ENCODE results near the gene MAGEF1.

The MAGEF1 gene

DNA sequence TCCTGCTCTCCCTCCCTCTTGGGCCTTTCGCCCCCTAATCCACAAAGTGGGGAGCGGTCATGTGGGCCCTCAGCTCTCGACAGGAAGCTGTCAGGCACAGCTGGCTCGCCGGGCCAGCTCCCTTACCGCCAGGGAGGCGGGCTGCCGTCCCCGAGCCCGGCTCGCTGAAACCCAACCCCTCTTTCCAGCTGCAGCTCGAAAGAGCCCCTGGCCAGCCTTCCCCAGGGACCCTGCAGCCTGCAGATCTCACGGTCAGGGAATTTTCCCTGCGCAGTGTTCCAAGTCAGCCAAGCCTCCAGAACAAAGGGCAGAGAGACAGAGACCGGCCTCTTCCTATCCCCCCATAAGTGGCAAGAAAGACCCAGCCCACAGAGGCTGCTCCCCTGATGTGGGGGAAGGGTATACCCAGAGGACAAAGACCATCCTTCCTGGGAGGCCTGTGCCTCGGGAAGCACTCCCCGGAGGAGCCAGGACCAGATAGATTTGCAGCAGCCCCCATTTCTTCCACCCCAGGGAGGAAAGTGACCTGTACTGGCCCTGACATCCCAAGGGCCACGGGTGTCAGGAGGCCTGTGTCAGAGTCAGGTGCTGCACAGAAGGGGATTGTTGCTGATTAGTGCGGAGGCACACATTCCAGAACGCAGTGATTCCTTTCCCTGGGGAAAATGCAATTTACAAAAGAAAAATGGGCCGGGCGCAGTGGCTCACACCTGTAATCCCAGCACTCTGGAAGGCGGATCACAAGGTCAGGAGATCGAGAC lies 32.6 kb downstream of the MAGEF1 start:
- Mint-ChIP-seq H3K9me3 (no peaks in the 10 kb centered on the region), H3K27ac (no peak overlapping the region), H3K4me1 (ENCODE audit: low read depth) (no peaks in the 10 kb centered on the region), H3K36me3 (ENCODE audit: low read depth) (no peaks in the 10 kb centered on the region), H3K27me3 (peaks cover 11% of the 10 kb centered on the region), H3K4me3 (no peak overlapping the region)
- no peak for DNase-seq

DNA sequence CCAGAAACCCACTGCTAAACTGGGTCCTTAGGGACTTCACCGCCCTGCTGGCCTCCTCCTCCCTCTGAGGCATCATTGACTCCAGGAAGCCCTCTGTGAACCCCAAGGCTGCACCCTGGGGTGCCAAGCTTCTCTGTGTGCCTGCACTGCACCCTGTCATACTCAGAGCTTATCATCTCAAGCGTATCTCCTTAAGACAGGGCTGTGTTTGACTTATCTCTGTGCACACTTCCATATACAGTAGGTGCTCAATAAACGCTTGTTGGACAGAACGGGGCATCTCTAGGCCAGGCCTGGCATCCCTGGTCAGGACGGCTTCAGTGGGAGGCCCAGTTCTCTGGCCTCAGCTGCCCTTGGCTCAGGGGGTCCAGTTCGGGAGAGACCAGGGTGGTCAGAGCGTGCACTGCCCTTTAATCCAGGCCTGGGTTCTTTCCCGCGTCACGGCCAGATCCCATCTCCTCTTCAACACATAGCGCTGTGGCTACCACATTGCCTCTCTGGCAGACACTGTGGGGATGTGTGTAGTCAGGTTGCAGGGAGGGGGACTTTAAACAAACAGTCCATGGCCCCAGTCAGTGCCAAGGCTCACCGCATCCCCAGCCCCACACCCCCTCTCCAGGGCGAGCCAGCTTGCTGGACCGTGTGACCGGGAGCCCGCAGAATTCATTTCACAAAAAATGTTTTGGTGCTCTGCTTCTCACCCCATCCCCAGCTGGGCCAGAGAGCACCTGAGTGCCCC lies 33.4 kb downstream of the MAGEF1 start:
- no peak for DNase-seq
- Mint-ChIP-seq H3K36me3 (ENCODE audit: low read depth) (no peaks in the 10 kb centered on the region), H3K27ac (no peak overlapping the region), H3K4me3 (no peak overlapping the region), H3K4me1 (ENCODE audit: low read depth) (no peaks in the 10 kb centered on the region), H3K27me3 (peaks cover 11% of the 10 kb centered on the region), H3K9me3 (no peaks in the 10 kb centered on the region)

GRCh38 chr3:184677344-184678316 lies 34.2 kb downstream of the MAGEF1 start:
- no peaks in the 10 kb centered on the region for H3K9me3 Mint-ChIP-seq
- peaks cover 11% of the 10 kb centered on the region for H3K27me3 Mint-ChIP-seq
- no peak overlapping the region for H3K4me3 Mint-ChIP-seq
- no peak overlapping the region for H3K27ac Mint-ChIP-seq
- no peaks in the 10 kb centered on the region for H3K4me1 Mint-ChIP-seq (ENCODE audit: low read depth)
- H3K36me3 Mint-ChIP-seq (ENCODE audit: low read depth), result no peaks in the 10 kb centered on the region
- no peak for DNase-seq

DNA sequence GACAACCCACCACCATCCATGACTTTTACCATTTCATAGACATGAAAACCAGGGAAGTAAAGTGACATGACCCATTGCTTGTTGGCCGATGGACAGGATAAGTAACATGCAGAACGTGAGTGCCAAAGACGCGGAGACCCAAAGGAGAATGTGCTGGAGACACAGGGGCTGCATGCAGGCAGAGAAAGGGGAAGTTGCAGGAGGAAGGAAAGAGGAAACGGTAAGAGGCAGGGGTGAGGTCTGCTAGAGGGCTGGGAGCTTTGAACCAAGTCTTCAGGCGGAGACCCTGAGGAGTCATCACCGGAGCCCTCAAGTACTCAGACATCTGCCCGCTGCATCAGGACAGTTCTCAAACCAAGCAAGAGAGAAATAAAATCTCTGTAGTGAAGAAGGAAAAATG lies 34.9 kb downstream of the MAGEF1 start:
- no peak for DNase-seq
- Mint-ChIP-seq H3K36me3 (ENCODE audit: low read depth) (no peaks in the 10 kb centered on the region), H3K9me3 (no peaks in the 10 kb centered on the region), H3K4me1 (ENCODE audit: low read depth) (no peaks in the 10 kb centered on the region), H3K4me3 (no peak overlapping the region), H3K27ac (no peak overlapping the region), H3K27me3 (peaks cover 11% of the 10 kb centered on the region)

- no peak for DNase-seq
- no peaks in the 10 kb centered on the region for H3K4me1 Mint-ChIP-seq (ENCODE audit: low read depth)
- no peak overlapping the region for H3K27ac Mint-ChIP-seq
- no peaks in the 10 kb centered on the region for H3K9me3 Mint-ChIP-seq
- peaks cover 11% of the 10 kb centered on the region for H3K27me3 Mint-ChIP-seq
- no peak overlapping the region for H3K4me3 Mint-ChIP-seq
- H3K36me3 Mint-ChIP-seq (ENCODE audit: low read depth), result no peaks in the 10 kb centered on the region
These were observed 37.2 kb downstream of the MAGEF1 start for GRCh38 chr3:184674626-184675025.

- Mint-ChIP-seq H3K36me3 (ENCODE audit: low read depth) (no peaks in the 10 kb centered on the region), H3K4me3 (no peak overlapping the region), H3K27ac (no peak overlapping the region), H3K9me3 (no peaks in the 10 kb centered on the region), H3K4me1 (ENCODE audit: low read depth) (no peaks in the 10 kb centered on the region), H3K27me3 (peaks cover 11% of the 10 kb centered on the region)
- no peak for DNase-seq
These were observed 38.6 kb downstream of the MAGEF1 start for GRCh38 chr3:184672977-184673870.

- DNase-seq, result no peak
- Mint-ChIP-seq H3K4me1 (ENCODE audit: low read depth) (no peaks in the 10 kb centered on the region), H3K27ac (no peak overlapping the region), H3K27me3 (peaks cover 11% of the 10 kb centered on the region), H3K9me3 (no peaks in the 10 kb centered on the region), H3K4me3 (no peak overlapping the region), H3K36me3 (ENCODE audit: low read depth) (no peaks in the 10 kb centered on the region)
These were observed 39.5 kb downstream of the MAGEF1 start for GRCh38 chr3:184672335-184672734.

DNA sequence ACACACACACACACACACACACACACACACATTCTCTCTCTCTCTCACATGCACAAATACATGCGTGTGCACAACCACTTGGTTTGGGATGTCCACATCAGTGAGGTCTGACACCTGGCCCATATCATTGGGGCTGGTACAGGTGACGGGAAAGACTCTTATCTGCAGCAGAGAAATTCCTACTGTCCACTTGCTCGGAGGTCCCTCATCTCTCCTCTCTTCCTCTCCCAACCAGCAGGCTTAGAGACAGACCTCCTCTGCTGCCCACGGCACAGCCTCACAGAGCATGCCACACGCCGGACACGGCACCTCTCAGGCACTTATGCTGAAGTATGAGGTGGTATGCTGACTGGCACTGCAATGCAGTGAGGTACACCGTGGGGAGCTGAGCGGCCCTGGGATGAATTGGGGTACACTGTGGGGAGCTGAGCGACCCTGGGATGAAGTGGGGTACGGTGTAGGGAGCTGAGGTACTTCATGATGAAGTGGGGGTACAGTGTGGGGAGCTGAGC lies 41.7 kb downstream of the MAGEF1 start:
- no peak for DNase-seq
- H3K4me3 Mint-ChIP-seq, result no peak overlapping the region
- H3K9me3 Mint-ChIP-seq, result no peaks in the 10 kb centered on the region
- no peaks in the 10 kb centered on the region for H3K36me3 Mint-ChIP-seq (ENCODE audit: low read depth)
- H3K4me1 Mint-ChIP-seq (ENCODE audit: low read depth), result no peaks in the 10 kb centered on the region
- H3K27me3 Mint-ChIP-seq, result peaks cover 6% of the 10 kb centered on the region
- H3K27ac Mint-ChIP-seq, result no peak overlapping the region

DNA sequence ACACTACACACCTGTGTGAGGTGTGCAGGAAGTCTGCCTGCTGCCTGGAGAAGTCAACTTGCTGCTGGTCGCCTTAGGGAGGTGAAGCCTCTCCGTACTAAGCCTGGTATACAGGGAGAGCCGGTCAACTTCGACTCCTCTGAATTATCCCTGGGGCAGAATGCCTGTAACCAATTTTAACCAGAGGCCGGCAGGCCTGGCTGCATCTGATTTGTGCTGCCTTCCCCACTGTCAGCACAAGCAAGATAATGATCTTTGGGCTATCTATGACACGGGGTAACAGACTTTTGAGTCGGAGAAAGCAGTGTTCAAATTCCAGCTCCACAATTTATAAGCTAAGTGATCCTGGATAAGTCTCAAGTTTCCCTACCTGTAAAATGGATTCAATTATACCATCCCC lies 42.3 kb downstream of the MAGEF1 start:
- no peak overlapping the region for H3K27ac Mint-ChIP-seq
- no peaks in the 10 kb centered on the region for H3K36me3 Mint-ChIP-seq (ENCODE audit: low read depth)
- no peak overlapping the region for H3K4me3 Mint-ChIP-seq

DNA sequence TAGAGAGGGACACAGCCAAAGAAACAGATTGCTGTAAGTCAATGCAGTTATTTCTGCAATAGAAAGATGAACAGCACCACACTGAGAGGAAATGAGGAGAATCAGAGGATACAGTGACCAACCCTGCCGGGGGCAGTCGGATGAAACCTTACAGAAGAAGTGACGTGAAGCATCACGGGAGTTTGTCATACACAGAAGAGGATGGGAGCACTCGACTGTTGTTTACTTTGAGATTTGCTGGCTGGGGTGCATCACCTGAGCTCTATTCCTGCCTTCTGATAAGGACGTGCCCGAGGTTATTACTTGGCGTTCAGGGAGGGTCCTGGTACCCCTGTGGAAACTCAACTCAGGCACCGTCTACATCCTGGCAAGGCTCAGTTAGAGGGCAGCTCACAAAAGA lies 45.4 kb downstream of the MAGEF1 start:
- Mint-ChIP-seq H3K27ac (no peak overlapping the region), H3K36me3 (ENCODE audit: low read depth) (no peaks in the 10 kb centered on the region), H3K4me3 (no peak overlapping the region), H3K4me1 (ENCODE audit: low read depth) (no peaks in the 10 kb centered on the region), H3K27me3 (peaks cover 3% of the 10 kb centered on the region), H3K9me3 (no peaks in the 10 kb centered on the region)
- DNase-seq, result no peak

More for the DNA sequence above, 42.3 kb downstream of the MAGEF1 start:
- Mint-ChIP-seq H3K27me3 (peaks cover 3% of the 10 kb centered on the region), H3K9me3 (no peaks in the 10 kb centered on the region), H3K4me1 (ENCODE audit: low read depth) (no peaks in the 10 kb centered on the region)
- DNase-seq, result no peak

GRCh38 chr3:184665101-184665500 lies 46.8 kb downstream of the MAGEF1 start:
- no peak for DNase-seq
- H3K9me3 Mint-ChIP-seq, result no peaks in the 10 kb centered on the region
- no peak overlapping the region for H3K27ac Mint-ChIP-seq
- H3K36me3 Mint-ChIP-seq (ENCODE audit: low read depth), result no peaks in the 10 kb centered on the region
- H3K4me3 Mint-ChIP-seq, result no peak overlapping the region
- no peaks in the 10 kb centered on the region for H3K4me1 Mint-ChIP-seq (ENCODE audit: low read depth)
- H3K27me3 Mint-ChIP-seq, result peaks cover 3% of the 10 kb centered on the region

DNA sequence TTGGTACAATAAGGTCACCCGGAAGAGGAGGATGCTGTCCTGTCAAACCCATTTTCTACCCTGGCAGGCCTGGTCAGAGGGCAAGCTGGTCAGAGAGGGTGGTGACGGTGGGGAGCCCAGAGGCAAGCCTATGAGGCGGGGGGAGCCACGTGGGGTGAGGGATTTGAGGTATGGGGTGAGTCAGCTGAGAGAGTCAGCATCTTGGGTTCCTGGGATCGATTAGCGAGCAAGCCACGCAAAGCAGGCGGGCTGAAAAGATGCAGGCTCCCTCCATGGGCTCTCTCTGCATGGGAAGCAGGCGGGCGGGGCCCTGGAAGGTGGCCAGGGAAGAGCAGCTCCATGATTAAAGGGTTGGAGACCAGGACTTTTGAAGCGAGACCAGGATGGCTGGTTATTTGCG lies 48.1 kb downstream of the MAGEF1 start:
- no peak overlapping the region for H3K27ac Mint-ChIP-seq

GRCh38 chr3:184663356-184663755 lies 48.5 kb downstream of the MAGEF1 start:
- Mint-ChIP-seq H3K9me3 (no peaks in the 10 kb centered on the region), H3K4me1 (ENCODE audit: low read depth) (no peaks in the 10 kb centered on the region), H3K27me3 (peaks cover 3% of the 10 kb centered on the region), H3K27ac (no peak overlapping the region), H3K36me3 (ENCODE audit: low read depth) (no peaks in the 10 kb centered on the region), H3K4me3 (no peak overlapping the region)
- no peak for DNase-seq

More for the DNA sequence above, 48.1 kb downstream of the MAGEF1 start:
- H3K4me3 Mint-ChIP-seq, result no peak overlapping the region
- DNase-seq, result no peak
- H3K27me3 Mint-ChIP-seq, result peaks cover 3% of the 10 kb centered on the region
- H3K36me3 Mint-ChIP-seq (ENCODE audit: low read depth), result no peaks in the 10 kb centered on the region
- no peaks in the 10 kb centered on the region for H3K9me3 Mint-ChIP-seq
- no peaks in the 10 kb centered on the region for H3K4me1 Mint-ChIP-seq (ENCODE audit: low read depth)
